Measurements from ENCODE around the gene TBC1D21.

DNA sequence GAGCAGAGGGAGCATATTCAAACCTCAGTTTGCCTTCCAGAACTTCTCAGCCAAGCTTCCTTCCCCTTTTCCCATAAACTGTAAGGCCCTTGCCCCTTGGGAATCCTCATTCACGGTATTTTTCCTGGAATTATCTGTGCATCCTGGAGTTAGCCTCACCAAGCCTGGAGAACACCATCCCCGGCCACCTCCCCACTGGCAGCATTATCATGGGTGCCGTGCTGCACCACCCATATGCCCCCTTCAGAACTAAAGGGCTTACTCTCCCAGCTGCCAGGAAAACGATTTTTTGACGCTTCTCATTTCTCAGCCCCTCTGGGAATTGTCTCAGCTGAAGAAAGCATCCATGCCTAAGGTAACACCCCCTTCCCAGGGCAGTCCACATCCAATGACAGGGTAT, 20.9 kb upstream of the TBC1D21 start:
- TF ChIP-seq, protein P1, sequence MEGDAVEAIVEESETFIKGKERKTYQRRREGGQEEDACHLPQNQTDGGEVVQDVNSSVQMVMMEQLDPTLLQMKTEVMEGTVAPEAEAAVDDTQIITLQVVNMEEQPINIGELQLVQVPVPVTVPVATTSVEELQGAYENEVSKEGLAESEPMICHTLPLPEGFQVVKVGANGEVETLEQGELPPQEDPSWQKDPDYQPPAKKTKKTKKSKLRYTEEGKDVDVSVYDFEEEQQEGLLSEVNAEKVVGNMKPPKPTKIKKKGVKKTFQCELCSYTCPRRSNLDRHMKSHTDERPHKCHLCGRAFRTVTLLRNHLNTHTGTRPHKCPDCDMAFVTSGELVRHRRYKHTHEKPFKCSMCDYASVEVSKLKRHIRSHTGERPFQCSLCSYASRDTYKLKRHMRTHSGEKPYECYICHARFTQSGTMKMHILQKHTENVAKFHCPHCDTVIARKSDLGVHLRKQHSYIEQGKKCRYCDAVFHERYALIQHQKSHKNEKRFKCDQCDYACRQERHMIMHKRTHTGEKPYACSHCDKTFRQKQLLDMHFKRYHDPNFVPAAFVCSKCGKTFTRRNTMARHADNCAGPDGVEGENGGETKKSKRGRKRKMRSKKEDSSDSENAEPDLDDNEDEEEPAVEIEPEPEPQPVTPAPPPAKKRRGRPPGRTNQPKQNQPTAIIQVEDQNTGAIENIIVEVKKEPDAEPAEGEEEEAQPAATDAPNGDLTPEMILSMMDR (IDR thresholded peaks at IDR 0.05): no peak
- TF ChIP-seq POLR2A (IDR thresholded peaks at IDR 0.05): no peak
